Liver (tissue), 9 donors: ENCODE measurements around the gene MORC4. TPM values are rescaled to one million over a fixed set of nuclear protein-coding genes. Genes with fewer than 3 reads are reported as not detected.
A peak's percentile ranks its signal among the peaks of the same experiment; 100 is the strongest.

Source experiments
- DNase-seq: peaks from one replicate; pipeline ENCODE4 v3.0.0-alpha.2; 2017; ENCODE audit warnings: low spot score
- H3K27ac ChIP-seq, 2 donors: one replicate each; pipeline ENCODE4 v1.7.0; 2013; ENCODE audit warnings: inconsistent platforms in 2 of 2, low read length in 2 of 2, control low read depth in 1 of 2, low read depth in 1 of 2, mild to moderate bottlenecking in 1 of 2
- H3K27me3 ChIP-seq, 4 donors: one replicate each; pipeline versions ENCODE4 v1.6.1 to v1.7.0; 2013; ENCODE audit warnings: low read length in 3 of 4, inconsistent platforms in 1 of 4, mild to moderate bottlenecking in 1 of 4, moderate library complexity in 1 of 4; ENCODE audit not compliant: control insufficient read depth in 4 of 4, insufficient read depth in 4 of 4
- H3K36me3 ChIP-seq, 4 donors: one replicate each; pipeline versions ENCODE4 v1.6.1 to v1.7.0; 2013; ENCODE audit warnings: low read length in 3 of 4, mild to moderate bottlenecking in 3 of 4, low read depth in 1 of 4, moderate library complexity in 1 of 4; ENCODE audit not compliant: control insufficient read depth in 4 of 4, insufficient read depth in 3 of 4
- H3K4me1 ChIP-seq, 4 donors: one replicate each; pipeline versions ENCODE4 v1.6.1 to v1.7.0; 2013; ENCODE audit warnings: low read length in 3 of 4, mild to moderate bottlenecking in 3 of 4, moderate library complexity in 1 of 4; ENCODE audit not compliant: control insufficient read depth in 4 of 4, insufficient read depth in 4 of 4
- H3K4me3 ChIP-seq, 3 donors: one replicate each; pipeline versions ENCODE4 v1.6.1 to v1.7.0; 2013; ENCODE audit warnings: low read length in 3 of 3, control low read depth in 1 of 3, low read depth in 1 of 3, mild to moderate bottlenecking in 1 of 3
- H3K9ac ChIP-seq, 2 donors: one replicate each; pipeline ENCODE4 v1.7.0; 2013; ENCODE audit warnings: low read length in 2 of 2, mild to moderate bottlenecking in 2 of 2, moderate library complexity in 2 of 2, control low read depth in 1 of 2, low read depth in 1 of 2
- H3K9me3 ChIP-seq, 4 donors: one replicate each; pipeline versions ENCODE4 v1.6.1 to v1.7.0; 2013; ENCODE audit warnings: low read length in 3 of 4; ENCODE audit not compliant: control insufficient read depth in 4 of 4
- EGR1 ChIP-seq, 2 donors: IDR thresholded peaks; 2 replicates each; pipeline ENCODE4 v1.6.1; 2016 to 2018; ENCODE audit warnings: antibody characterized with exemption in 2 of 2, low read depth in 2 of 2
- FOXA1 ChIP-seq: IDR thresholded peaks from 2 replicates; pipeline ENCODE4 v1.6.1; 2016; ENCODE audit warnings: antibody characterized with exemption
- FOXA2 ChIP-seq: IDR thresholded peaks from 2 replicates; pipeline ENCODE4 v1.6.1; 2016; ENCODE audit warnings: antibody characterized with exemption
- GABPA ChIP-seq, 2 donors: IDR thresholded peaks in 1 of 2; conservative IDR thresholded peaks in 1 of 2; 2 replicates each; pipeline ENCODE4 v1.6.1; 2016; ENCODE audit warnings: antibody characterized with exemption in 2 of 2, mild to moderate bottlenecking in 1 of 2, moderate library complexity in 1 of 2
- HNF4A ChIP-seq, 2 donors: conservative IDR thresholded peaks; 2 replicates each; pipeline ENCODE4 v1.6.1; 2016; ENCODE audit warnings: antibody characterized with exemption in 2 of 2, mild to moderate bottlenecking in 2 of 2
- HNF4G ChIP-seq: IDR thresholded peaks from 2 replicates; pipeline ENCODE4 v1.6.1; 2016; ENCODE audit warnings: antibody characterized with exemption
- NR2F2 ChIP-seq: IDR thresholded peaks from 2 replicates; pipeline ENCODE4 v1.6.1; 2016; ENCODE audit warnings: antibody characterized with exemption
- RAD21 ChIP-seq, 2 donors: IDR thresholded peaks; 2 replicates each; pipeline ENCODE4 v1.6.1; 2016; ENCODE audit warnings: antibody characterized with exemption in 2 of 2, mild to moderate bottlenecking in 2 of 2
- RXRA ChIP-seq, 2 donors: IDR thresholded peaks; 2 replicates each; pipeline ENCODE4 v1.6.1; 2017 to 2018; ENCODE audit warnings: antibody characterized with exemption in 2 of 2, mild to moderate bottlenecking in 1 of 2
- SP1 ChIP-seq: IDR thresholded peaks from 2 replicates; pipeline ENCODE4 v1.6.1; 2018; ENCODE audit warnings: antibody characterized with exemption, mild to moderate bottlenecking
- TAF1 ChIP-seq: conservative IDR thresholded peaks from 2 replicates; pipeline ENCODE4 v1.6.1; 2016; ENCODE audit warnings: antibody characterized with exemption, mild to moderate bottlenecking
- YY1 ChIP-seq: IDR thresholded peaks from 2 replicates; pipeline ENCODE4 v1.6.1; 2016; ENCODE audit warnings: antibody characterized with exemption, mild to moderate bottlenecking
- WGBS: extraction: QIAGEN DNeasy Blood & Tissue Kit; methylation state at CpG from one replicate; pipeline ENCODE4 v1.1.7; 2013; 5-methylcytosine and 5-hydroxymethylcytosine counted together
- polyA plus RNA-seq, 2 donors: library from polyadenylated mRNA; stranded (reverse) in 1 of 2; unstranded in 1 of 2; fragments of 200-250 nt in 1 of 2; fragments of >200 nt in 1 of 2; fragmentation: Nextera tagmentation in 1 of 2; extraction: Ambion mirVana in 1 of 2; gene quantifications; one replicate each; pipeline versions ENCODE4 v1.2.1 to v1.2.3, GENCODE V29; 2013 to 2015
- total RNA-seq, 2 donors: library from RNA; depleted of rRNA; stranded (reverse); fragments of >200 nt; gene quantifications; one replicate each; pipeline ENCODE4 v1.2.3, GENCODE V29; 2014
- TF ChIP-seq, protein P1 (sequence below): IDR thresholded peaks from 2 replicates; pipeline ENCODE4 v1.6.1; 2016; ENCODE audit warnings: antibody characterized with exemption
- TF ChIP-seq, protein P2 (sequence below): fragments of 150-350 bp; IDR thresholded peaks from 2 replicates; pipeline ENCODE4 v1.5.1; 2017; ENCODE audit warnings: improper control_type of control experiment, low read depth, low read length; ENCODE audit not compliant: missing input control
- TF ChIP-seq, protein P3 (sequence below): IDR thresholded peaks from 2 replicates; pipeline ENCODE4 v1.6.1; 2016; ENCODE audit warnings: antibody characterized with exemption
- TF ChIP-seq, protein P4 (sequence below): IDR thresholded peaks from 2 replicates; pipeline ENCODE4 v1.6.1; 2016; ENCODE audit warnings: antibody characterized with exemption
- TF ChIP-seq, protein P5 (sequence below): IDR thresholded peaks from 2 replicates; pipeline ENCODE4 v1.6.1; 2016; ENCODE audit warnings: antibody characterized with exemption, mild to moderate bottlenecking
- donor health status: healthy.
- donor health status: healthy.
- donor health status: healthy.
- donor health status: healthy.
- donor health status: healthy.

MORC4 gene
- total and polyA plus RNA-seq, 4 donors, result 5.8 to 11.0 (median 8.4) TPM

DNA sequence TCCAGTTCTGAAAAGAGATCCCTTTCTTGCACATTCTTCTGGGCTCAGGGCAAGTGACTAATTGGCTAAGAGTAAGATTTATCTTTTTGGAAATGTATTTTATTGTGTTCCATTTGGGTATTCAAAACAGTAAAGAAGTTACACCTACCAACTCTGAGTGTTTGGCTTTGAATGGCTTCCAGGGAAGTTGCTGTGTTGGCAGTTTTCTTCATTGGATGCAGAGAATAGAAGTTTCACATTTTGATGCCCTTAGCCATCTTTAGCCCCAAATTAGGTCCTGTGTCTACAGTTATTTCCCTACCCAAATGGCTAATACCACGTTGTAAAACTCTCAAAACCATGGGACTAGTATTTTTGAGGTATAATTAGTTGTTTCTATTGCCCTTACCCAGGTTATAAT is 29.7 kb upstream of the MORC4 start:
- no peak for DNase-seq
- H3K36me3 ChIP-seq, result no peaks in the 10 kb centered on the region
- H3K4me3 ChIP-seq, result no peak overlapping the region
- no peaks in the 10 kb centered on the region for H3K4me1 ChIP-seq
- H3K9ac ChIP-seq, result no peak overlapping the region
- TF ChIP-seq RXRA (IDR thresholded peaks at IDR 0.05) (no peak), GABPA (IDR thresholded peaks at IDR 0.05 in 1 of 2, conservative IDR thresholded peaks at IDR 0.05 in 1 of 2) (no peak), NR2F2 (no peak), RAD21 (IDR thresholded peaks at IDR 0.05) (no peak), SP1 (no peak), FOXA2 (no peak), EGR1 (IDR thresholded peaks at IDR 0.05; ENCODE audit: low read depth in 2 of 2) (no peak), FOXA1 (no peak)
- TF ChIP-seq, protein P1, sequence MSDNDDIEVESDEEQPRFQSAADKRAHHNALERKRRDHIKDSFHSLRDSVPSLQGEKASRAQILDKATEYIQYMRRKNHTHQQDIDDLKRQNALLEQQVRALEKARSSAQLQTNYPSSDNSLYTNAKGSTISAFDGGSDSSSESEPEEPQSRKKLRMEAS, result no peak
- no peaks in the 10 kb centered on the region for H3K27me3 ChIP-seq
- H3K9me3 ChIP-seq, result no peaks in the 10 kb centered on the region
- 86% methylated on average over 1 of the region's 1 CpG for whole genome bisulfite sequencing
- H3K27ac ChIP-seq, result no peak overlapping the region

DNA sequence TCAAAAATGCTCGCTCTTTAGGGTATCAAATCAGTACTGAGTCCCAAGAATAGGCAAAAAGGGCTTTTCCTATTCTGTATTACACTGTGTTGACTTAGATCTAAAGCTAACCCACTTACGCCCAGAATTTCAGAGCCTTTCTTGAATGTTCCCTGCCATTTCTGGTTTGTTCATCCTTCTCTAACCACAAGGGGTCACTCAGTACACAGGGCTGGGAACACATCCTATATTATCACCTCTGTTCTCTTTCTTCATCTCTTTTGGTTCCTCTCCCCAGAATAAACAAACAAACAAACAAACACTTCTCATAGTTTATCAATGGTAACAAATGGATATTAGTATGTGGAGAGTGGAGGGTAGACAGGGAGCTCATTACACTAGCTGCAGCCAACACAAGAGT is 25.5 kb upstream of the MORC4 start:
- H3K36me3 ChIP-seq, result no peaks in the 10 kb centered on the region
- H3K9ac ChIP-seq, result no peak overlapping the region
- 18% methylated on average over 2 of the region's 2 CpGs for WGBS
- no peaks in the 10 kb centered on the region for H3K9me3 ChIP-seq
- TF ChIP-seq, protein P2, sequence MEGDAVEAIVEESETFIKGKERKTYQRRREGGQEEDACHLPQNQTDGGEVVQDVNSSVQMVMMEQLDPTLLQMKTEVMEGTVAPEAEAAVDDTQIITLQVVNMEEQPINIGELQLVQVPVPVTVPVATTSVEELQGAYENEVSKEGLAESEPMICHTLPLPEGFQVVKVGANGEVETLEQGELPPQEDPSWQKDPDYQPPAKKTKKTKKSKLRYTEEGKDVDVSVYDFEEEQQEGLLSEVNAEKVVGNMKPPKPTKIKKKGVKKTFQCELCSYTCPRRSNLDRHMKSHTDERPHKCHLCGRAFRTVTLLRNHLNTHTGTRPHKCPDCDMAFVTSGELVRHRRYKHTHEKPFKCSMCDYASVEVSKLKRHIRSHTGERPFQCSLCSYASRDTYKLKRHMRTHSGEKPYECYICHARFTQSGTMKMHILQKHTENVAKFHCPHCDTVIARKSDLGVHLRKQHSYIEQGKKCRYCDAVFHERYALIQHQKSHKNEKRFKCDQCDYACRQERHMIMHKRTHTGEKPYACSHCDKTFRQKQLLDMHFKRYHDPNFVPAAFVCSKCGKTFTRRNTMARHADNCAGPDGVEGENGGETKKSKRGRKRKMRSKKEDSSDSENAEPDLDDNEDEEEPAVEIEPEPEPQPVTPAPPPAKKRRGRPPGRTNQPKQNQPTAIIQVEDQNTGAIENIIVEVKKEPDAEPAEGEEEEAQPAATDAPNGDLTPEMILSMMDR, result peak; percentile 48
- TF ChIP-seq, protein P3, sequence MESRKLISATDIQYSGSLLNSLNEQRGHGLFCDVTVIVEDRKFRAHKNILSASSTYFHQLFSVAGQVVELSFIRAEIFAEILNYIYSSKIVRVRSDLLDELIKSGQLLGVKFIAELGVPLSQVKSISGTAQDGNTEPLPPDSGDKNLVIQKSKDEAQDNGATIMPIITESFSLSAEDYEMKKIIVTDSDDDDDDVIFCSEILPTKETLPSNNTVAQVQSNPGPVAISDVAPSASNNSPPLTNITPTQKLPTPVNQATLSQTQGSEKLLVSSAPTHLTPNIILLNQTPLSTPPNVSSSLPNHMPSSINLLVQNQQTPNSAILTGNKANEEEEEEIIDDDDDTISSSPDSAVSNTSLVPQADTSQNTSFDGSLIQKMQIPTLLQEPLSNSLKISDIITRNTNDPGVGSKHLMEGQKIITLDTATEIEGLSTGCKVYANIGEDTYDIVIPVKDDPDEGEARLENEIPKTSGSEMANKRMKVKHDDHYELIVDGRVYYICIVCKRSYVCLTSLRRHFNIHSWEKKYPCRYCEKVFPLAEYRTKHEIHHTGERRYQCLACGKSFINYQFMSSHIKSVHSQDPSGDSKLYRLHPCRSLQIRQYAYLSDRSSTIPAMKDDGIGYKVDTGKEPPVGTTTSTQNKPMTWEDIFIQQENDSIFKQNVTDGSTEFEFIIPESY, result no peak
- peak; percentile 80 to 89 for TF ChIP-seq RAD21 (IDR thresholded peaks at IDR 0.05)
- no peak overlapping the region for H3K4me3 ChIP-seq
- H3K4me1 ChIP-seq, result no peaks in the 10 kb centered on the region
- no peaks in the 10 kb centered on the region for H3K27me3 ChIP-seq
- DNase-seq, result no peak
- H3K27ac ChIP-seq, result no peak overlapping the region

DNA sequence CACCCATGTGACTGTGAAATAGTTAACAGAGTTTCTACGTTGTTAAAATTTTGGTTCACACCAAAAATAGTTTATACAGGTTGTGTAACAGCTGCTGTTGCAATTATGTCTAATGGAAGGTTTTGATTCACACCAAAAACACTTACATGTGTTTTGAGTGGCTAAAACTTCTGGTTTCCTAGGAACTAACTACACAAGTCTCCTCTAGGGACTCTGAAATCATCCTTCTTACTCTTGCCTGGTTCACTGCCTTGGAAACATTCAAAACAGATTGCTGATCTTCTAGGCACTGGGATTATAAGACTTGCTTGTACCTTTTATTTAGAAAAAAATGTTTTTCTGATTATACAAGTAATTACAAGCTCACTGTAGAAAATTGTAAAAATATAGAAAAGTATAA is 14.9 kb upstream of the MORC4 start:
- Histone ChIP-seq H3K4me3 (no peak overlapping the region), H3K9ac (no peak overlapping the region), H3K4me1 (no peaks in the 10 kb centered on the region), H3K9me3 (no peaks in the 10 kb centered on the region), H3K36me3 (no peaks in the 10 kb centered on the region), H3K27ac (no peak overlapping the region), H3K27me3 (no peaks in the 10 kb centered on the region)
- no peak for DNase-seq
- 28% methylated on average over 1 of the region's 1 CpG for WGBS
- TF ChIP-seq YY1, result no peak
- TF ChIP-seq, protein P4, sequence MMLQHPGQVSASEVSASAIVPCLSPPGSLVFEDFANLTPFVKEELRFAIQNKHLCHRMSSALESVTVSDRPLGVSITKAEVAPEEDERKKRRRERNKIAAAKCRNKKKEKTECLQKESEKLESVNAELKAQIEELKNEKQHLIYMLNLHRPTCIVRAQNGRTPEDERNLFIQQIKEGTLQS, result no peak
- TF ChIP-seq, protein P1, result no peak
- no peak for TF ChIP-seq RXRA (IDR thresholded peaks at IDR 0.05)
- no peak for TF ChIP-seq FOXA1
- no peak for TF ChIP-seq SP1
- no peak for TF ChIP-seq EGR1 (IDR thresholded peaks at IDR 0.05; ENCODE audit: low read depth in 2 of 2)
- TF ChIP-seq RAD21 (IDR thresholded peaks at IDR 0.05), result no peak
- TF ChIP-seq HNF4G, result no peak
- TF ChIP-seq FOXA2, result no peak
- TF ChIP-seq TAF1, result no peak
- TF ChIP-seq, protein P3, result no peak
- TF ChIP-seq, protein P5, sequence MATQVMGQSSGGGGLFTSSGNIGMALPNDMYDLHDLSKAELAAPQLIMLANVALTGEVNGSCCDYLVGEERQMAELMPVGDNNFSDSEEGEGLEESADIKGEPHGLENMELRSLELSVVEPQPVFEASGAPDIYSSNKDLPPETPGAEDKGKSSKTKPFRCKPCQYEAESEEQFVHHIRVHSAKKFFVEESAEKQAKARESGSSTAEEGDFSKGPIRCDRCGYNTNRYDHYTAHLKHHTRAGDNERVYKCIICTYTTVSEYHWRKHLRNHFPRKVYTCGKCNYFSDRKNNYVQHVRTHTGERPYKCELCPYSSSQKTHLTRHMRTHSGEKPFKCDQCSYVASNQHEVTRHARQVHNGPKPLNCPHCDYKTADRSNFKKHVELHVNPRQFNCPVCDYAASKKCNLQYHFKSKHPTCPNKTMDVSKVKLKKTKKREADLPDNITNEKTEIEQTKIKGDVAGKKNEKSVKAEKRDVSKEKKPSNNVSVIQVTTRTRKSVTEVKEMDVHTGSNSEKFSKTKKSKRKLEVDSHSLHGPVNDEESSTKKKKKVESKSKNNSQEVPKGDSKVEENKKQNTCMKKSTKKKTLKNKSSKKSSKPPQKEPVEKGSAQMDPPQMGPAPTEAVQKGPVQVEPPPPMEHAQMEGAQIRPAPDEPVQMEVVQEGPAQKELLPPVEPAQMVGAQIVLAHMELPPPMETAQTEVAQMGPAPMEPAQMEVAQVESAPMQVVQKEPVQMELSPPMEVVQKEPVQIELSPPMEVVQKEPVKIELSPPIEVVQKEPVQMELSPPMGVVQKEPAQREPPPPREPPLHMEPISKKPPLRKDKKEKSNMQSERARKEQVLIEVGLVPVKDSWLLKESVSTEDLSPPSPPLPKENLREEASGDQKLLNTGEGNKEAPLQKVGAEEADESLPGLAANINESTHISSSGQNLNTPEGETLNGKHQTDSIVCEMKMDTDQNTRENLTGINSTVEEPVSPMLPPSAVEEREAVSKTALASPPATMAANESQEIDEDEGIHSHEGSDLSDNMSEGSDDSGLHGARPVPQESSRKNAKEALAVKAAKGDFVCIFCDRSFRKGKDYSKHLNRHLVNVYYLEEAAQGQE, result no peak
- no peak for TF ChIP-seq HNF4A (conservative IDR thresholded peaks at IDR 0.05)
- TF ChIP-seq GABPA (IDR thresholded peaks at IDR 0.05 in 1 of 2, conservative IDR thresholded peaks at IDR 0.05 in 1 of 2), result no peak
- TF ChIP-seq NR2F2, result no peak
